Fibroblast of lung (primary cell): Measurements from ENCODE around the gene ENPP6. TPM values are rescaled to one million over a fixed set of nuclear protein-coding genes. Genes with fewer than 3 reads are reported as not detected.

Experiments
- DNase-seq, 2 donors: peaks; one replicate each; pipeline versions ENCODE4 v3.0.0 to v3.0.0-alpha.2; 2010; ENCODE audit warnings: low read depth in 2 of 2
- H2AFZ ChIP-seq: 2 replicates; pipeline ENCODE4 v1.5.1; 2012; ENCODE audit warnings: low read length, control low read depth, inconsistent platforms
- H3K27ac ChIP-seq: 2 replicates; pipeline ENCODE4 v1.5.1; 2011; ENCODE audit warnings: low read length, control low read depth; ENCODE audit not compliant: insufficient read depth
- H3K27me3 ChIP-seq: 2 replicates; pipeline ENCODE4 v1.5.1; 2011; ENCODE audit warnings: mild to moderate bottlenecking, low read length; ENCODE audit not compliant: control insufficient read depth, insufficient read depth
- H3K36me3 ChIP-seq: 2 replicates; pipeline ENCODE4 v1.5.1; 2011; ENCODE audit warnings: low read length; ENCODE audit not compliant: control insufficient read depth, insufficient read depth
- H3K4me1 ChIP-seq: 2 replicates; pipeline ENCODE4 v1.5.1; 2011; ENCODE audit warnings: low read length; ENCODE audit not compliant: control insufficient read depth, insufficient read depth; ENCODE audit errors: extremely low read depth
- H3K4me2 ChIP-seq: 2 replicates; pipeline ENCODE4 v1.5.1; 2011; ENCODE audit warnings: low read length, control low read depth; ENCODE audit not compliant: insufficient read depth; ENCODE audit errors: extremely low read depth
- H3K4me3 ChIP-seq, 4 experiments: fragments of 200-600 bp in 1 of 4; sonication (generic) in 1 of 4; replicated peaks in 1 of 4; 2 replicates each; pipeline ENCODE4 v1.5.1; 2011 to 2016; ENCODE audit warnings: low read length in 4 of 4, low read depth in 3 of 4, mild to moderate bottlenecking in 3 of 4, control low read depth in 2 of 4, inconsistent platforms in 1 of 4, mixed read lengths in 1 of 4; ENCODE audit not compliant: insufficient read depth in 1 of 4; ENCODE audit errors: control extremely low read depth in 1 of 4
- H3K79me2 ChIP-seq: 2 replicates; pipeline ENCODE4 v1.5.1; 2012; ENCODE audit warnings: mild to moderate bottlenecking, low read length, inconsistent platforms; ENCODE audit not compliant: control insufficient read depth, insufficient read depth
- H3K9ac ChIP-seq: 2 replicates; pipeline ENCODE4 v1.5.1; 2011; ENCODE audit warnings: mild to moderate bottlenecking, low read length, control low read depth; ENCODE audit not compliant: insufficient read depth
- H3K9me3 ChIP-seq: 2 replicates; pipeline ENCODE4 v1.5.1; 2012; ENCODE audit warnings: low read depth, low read length; ENCODE audit not compliant: control insufficient read depth, insufficient read depth
- H4K20me1 ChIP-seq: 2 replicates; pipeline ENCODE4 v1.5.1; 2011; ENCODE audit warnings: low read length; ENCODE audit not compliant: control insufficient read depth, insufficient read depth; ENCODE audit errors: extremely low read depth
- EZH2 ChIP-seq: IDR thresholded peaks from 2 replicates; pipeline ENCODE4 v1.5.1; 2012; ENCODE audit warnings: low read length, control low read depth, mild to moderate bottlenecking; ENCODE audit errors: missing control alignments
- polyA plus RNA-seq, 2 donors: library from polyadenylated mRNA; depleted of rRNA in 1 of 2; stranded (reverse) in 1 of 2; unstranded in 1 of 2; fragments of >200 nt; gene quantifications; 2 replicates each; pipeline ENCODE4 v1.2.1, GENCODE V29; 2011 to 2012; ENCODE audit warnings: missing spikeins in 1 of 2
- total RNA-seq: library from RNA; depleted of rRNA; stranded (reverse); fragments of >200 nt; gene quantifications from 2 replicates; pipeline ENCODE4 v1.2.1, GENCODE V29; 2014
- TF ChIP-seq, protein P1 (sequence below), 2 donors: IDR thresholded peaks in 1 of 2; conservative IDR thresholded peaks in 1 of 2; 1 replicate in 1 of 2; 2 replicates in 1 of 2; pipeline ENCODE4 v1.5.1; 2011 to 2012; ENCODE audit warnings: low read length in 2 of 2, control low read depth in 1 of 2, inconsistent platforms in 1 of 2, low read depth in 1 of 2, mild to moderate bottlenecking in 1 of 2

The ENPP6 gene
- total and polyA plus RNA-seq, 2 donors (not counting 1 experiment from before 2014, with no cell fraction given), result 0.17 to 0.33 TPM

DNA sequence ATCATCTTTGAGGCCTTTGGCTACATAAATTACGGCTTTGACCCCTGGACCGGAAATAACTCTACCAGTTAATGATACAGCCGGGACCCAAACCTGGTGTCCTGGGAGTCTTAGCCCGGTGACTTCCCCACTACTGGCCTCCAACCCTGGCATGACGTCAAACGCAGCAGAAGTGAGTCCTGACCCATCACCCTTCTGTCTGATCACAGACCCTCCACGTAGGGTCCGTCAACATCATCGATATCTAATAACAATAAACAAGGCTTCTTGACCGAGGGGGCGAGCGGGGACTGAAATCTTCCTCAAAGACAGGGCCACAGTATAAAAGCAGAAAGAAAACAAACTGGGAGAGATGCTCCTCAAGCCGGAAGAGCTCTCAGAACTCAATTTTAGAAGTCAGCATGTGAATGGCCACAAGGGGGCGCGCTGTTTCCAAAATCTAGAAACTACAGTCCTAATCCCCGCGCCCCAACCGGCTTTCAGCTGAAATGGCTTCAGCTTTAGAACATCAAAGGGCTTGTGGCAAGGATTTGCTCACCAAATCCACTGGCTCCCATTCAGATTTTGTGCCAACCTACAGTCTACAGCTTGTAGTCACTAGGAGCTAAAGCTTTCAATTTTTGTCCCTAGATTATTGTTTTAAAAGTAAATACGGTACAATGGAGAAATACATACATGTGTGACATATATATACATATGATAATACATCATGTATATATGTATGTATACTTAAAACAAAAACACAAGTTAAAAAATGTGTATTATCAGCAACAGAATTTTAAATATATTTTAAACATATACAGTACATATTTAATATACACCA, 46.4 kb upstream of the ENPP6 start:
- Histone ChIP-seq H3K27me3 (no peaks in the 10 kb centered on the region), H3K4me1 (peaks cover 8% of the 10 kb centered on the region), H3K4me3 (no peak overlapping the region), H3K9ac (no peak overlapping the region), H3K9me3 (no peaks in the 10 kb centered on the region), H3K36me3 (no peaks in the 10 kb centered on the region), H3K27ac (no peak overlapping the region), H3K4me2 (peak overlapping the region; percentile 72), H2AFZ (peak overlapping the region; percentile 95), H4K20me1 (no peaks in the 10 kb centered on the region), H3K79me2 (no peaks in the 10 kb centered on the region)
- no peak for TF ChIP-seq EZH2
- TF ChIP-seq, protein P1, sequence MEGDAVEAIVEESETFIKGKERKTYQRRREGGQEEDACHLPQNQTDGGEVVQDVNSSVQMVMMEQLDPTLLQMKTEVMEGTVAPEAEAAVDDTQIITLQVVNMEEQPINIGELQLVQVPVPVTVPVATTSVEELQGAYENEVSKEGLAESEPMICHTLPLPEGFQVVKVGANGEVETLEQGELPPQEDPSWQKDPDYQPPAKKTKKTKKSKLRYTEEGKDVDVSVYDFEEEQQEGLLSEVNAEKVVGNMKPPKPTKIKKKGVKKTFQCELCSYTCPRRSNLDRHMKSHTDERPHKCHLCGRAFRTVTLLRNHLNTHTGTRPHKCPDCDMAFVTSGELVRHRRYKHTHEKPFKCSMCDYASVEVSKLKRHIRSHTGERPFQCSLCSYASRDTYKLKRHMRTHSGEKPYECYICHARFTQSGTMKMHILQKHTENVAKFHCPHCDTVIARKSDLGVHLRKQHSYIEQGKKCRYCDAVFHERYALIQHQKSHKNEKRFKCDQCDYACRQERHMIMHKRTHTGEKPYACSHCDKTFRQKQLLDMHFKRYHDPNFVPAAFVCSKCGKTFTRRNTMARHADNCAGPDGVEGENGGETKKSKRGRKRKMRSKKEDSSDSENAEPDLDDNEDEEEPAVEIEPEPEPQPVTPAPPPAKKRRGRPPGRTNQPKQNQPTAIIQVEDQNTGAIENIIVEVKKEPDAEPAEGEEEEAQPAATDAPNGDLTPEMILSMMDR (conservative IDR thresholded peaks at IDR 0.05 in 1 of 2, IDR thresholded peaks at IDR 0.05 in 1 of 2; ENCODE audit: low read depth in 1 of 2, low read length in 2 of 2), result peak; percentile 79 to 80
- peak; percentile 83 to 92 for DNase-seq

DNA sequence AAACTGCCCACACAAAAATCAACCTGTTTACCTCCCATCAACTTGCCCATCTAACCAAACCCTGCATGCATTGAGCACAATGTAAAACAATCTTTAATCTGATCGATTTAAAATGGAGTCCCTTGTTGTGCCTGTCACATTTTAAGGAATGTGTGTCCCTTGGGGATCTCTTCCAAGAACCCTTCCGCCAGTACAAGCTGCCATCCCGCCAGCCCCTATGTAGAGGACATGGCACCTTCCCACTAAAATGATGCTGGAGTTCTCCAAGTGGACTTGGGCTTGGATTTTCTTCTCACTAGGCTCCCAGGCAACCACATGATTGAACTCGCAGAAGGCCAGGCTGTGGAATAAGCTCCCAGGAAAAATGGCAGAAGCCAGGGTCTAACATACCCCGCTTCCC, 45.8 kb upstream of the ENPP6 start:
- no peak for DNase-seq
- Histone ChIP-seq H3K27me3 (no peaks in the 10 kb centered on the region), H3K9ac (no peak overlapping the region), H3K4me2 (no peak overlapping the region), H3K36me3 (no peaks in the 10 kb centered on the region), H2AFZ (peak overlapping the region; percentile 95), H4K20me1 (no peaks in the 10 kb centered on the region), H3K27ac (no peak overlapping the region), H3K79me2 (no peaks in the 10 kb centered on the region), H3K4me3 (no peak overlapping the region), H3K9me3 (no peaks in the 10 kb centered on the region), H3K4me1 (peaks cover 8% of the 10 kb centered on the region)
- no peak for TF ChIP-seq EZH2
- TF ChIP-seq, protein P1 (conservative IDR thresholded peaks at IDR 0.05 in 1 of 2, IDR thresholded peaks at IDR 0.05 in 1 of 2; ENCODE audit: low read depth in 1 of 2, low read length in 2 of 2), result no peak

DNA sequence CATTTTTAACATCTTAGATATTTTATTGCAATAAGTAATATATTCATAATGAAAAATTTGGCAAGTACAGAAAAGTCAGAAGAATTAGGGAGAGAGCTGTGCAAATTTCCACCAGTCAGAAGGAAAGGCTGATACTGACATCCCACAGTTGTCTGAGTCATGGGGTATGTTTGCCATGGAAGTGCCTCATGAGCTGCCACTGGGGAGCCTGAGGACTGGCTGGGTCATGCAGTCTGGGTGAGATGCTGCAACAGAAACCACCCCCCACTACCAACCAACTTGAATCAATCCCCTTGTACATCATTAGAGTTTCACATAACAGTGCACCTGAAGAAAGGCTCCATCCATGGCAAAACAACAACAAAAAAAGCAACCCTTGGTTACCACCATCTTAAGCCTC, 45.2 kb upstream of the ENPP6 start:
- Histone ChIP-seq H3K79me2 (no peaks in the 10 kb centered on the region), H3K4me3 (no peak overlapping the region), H3K36me3 (no peaks in the 10 kb centered on the region), H3K4me1 (peaks cover 4% of the 10 kb centered on the region), H3K9ac (no peak overlapping the region), H3K4me2 (no peak overlapping the region), H3K9me3 (no peaks in the 10 kb centered on the region), H2AFZ (no peak overlapping the region), H3K27ac (no peak overlapping the region), H4K20me1 (no peaks in the 10 kb centered on the region), H3K27me3 (no peaks in the 10 kb centered on the region)
- DNase-seq, result peak in 1 of 2 donors; percentile 16
- no peak for TF ChIP-seq EZH2
- TF ChIP-seq, protein P1 (conservative IDR thresholded peaks at IDR 0.05 in 1 of 2, IDR thresholded peaks at IDR 0.05 in 1 of 2; ENCODE audit: low read depth in 1 of 2, low read length in 2 of 2), result no peak
